ENCODE results near the gene PRKN.
A peak's percentile ranks its signal among the peaks of the same experiment; 100 is the strongest.

PRKN gene

GRCh38 chr6:161434350-161434749 is 1293.2 kb downstream of the PRKN start:
- Histone ChIP-seq H3K9me3 (ENCODE audit: control insufficient read depth, insufficient read depth, low read depth, low read length) (no peaks in the 10 kb centered on the region), H3K4me1 (ENCODE audit: control insufficient read depth, insufficient read depth, low read length) (no peaks in the 10 kb centered on the region), H3K36me3 (ENCODE audit: control insufficient read depth in 2 of 2, insufficient read depth in 1 of 2, low read length in 2 of 2) (no peaks in the 10 kb centered on the region), H3K27ac (ENCODE audit: extremely low read depth, low read depth, low read length) (no peak overlapping the region), H3K4me3 (ENCODE audit: low read depth, low read length) (no peak overlapping the region)
- POLR2A ChIA-PET = no interaction called here
- CTCF ChIA-PET = interaction anchor here (1.7 kb wide), 1 partner anchor 16 kb away, joined by 9 read pairs; no protein-coding TSS in a partner anchor
- TF ChIP-seq ZNF610 (tag by site-specific recombination; IDR thresholded peaks at IDR 0.05; ENCODE audit: borderline replicate concordance) (no peak), ZNF324 (tag by site-specific recombination; IDR thresholded peaks at IDR 0.05) (no peak)

- H3K4me1 ChIP-seq (ENCODE audit: control insufficient read depth, insufficient read depth, low read length) = no peaks in the 10 kb centered on the region
- H3K36me3 ChIP-seq (ENCODE audit: control insufficient read depth in 2 of 2, insufficient read depth in 1 of 2, low read length in 2 of 2) = no peaks in the 10 kb centered on the region
- CTCF ChIA-PET = interaction anchor here (2.0 kb wide), 1 partner anchor 14 kb away, joined by 16 read pairs; no protein-coding TSS in a partner anchor
- no peak for TF ChIP-seq ZSCAN23 (tag by site-specific recombination; IDR thresholded peaks at IDR 0.05)
- H3K4me3 ChIP-seq (ENCODE audit: low read depth, low read length) = no peak overlapping the region
- POLR2A ChIA-PET = no interaction called here
- H3K9me3 ChIP-seq (ENCODE audit: control insufficient read depth, insufficient read depth, low read depth, low read length) = no peaks in the 10 kb centered on the region
- H3K27ac ChIP-seq (ENCODE audit: extremely low read depth, low read depth, low read length) = no peak overlapping the region
Measured at GRCh38 chr6:161432546-161432945, 1295.0 kb downstream of the PRKN start.

GRCh38 chr6:161429921-161430490 is 1297.6 kb downstream of the PRKN start:
- Histone ChIP-seq H3K36me3 (ENCODE audit: control insufficient read depth in 2 of 2, insufficient read depth in 1 of 2, low read length in 2 of 2) (no peaks in the 10 kb centered on the region), H3K9me3 (ENCODE audit: control insufficient read depth, insufficient read depth, low read depth, low read length) (no peaks in the 10 kb centered on the region), H3K4me1 (ENCODE audit: control insufficient read depth, insufficient read depth, low read length) (no peaks in the 10 kb centered on the region), H3K27ac (ENCODE audit: extremely low read depth, low read depth, low read length) (no peak overlapping the region), H3K4me3 (ENCODE audit: low read depth, low read length) (no peak overlapping the region)
- ChIA-PET POLR2A (no interaction called here), CTCF (interaction anchor here (0.5 to 4.3 kb wide), 6 partner anchors 12 to 68 kb away, joined by 3 to 31 read pairs (median 5); no protein-coding TSS in a partner anchor)
- TF ChIP-seq TSHZ1 (tag by site-specific recombination; IDR thresholded peaks at IDR 0.05; ENCODE audit: borderline replicate concordance) (no peak), ZNF266 (tag by site-specific recombination; IDR thresholded peaks at IDR 0.05; ENCODE audit: low read depth) (no peak), ZNF18 (tag by site-specific recombination; IDR thresholded peaks at IDR 0.05) (no peak), TRIM28 (IDR thresholded peaks at IDR 0.05; ENCODE audit: borderline replicate concordance, low read length) (peak; percentile 34; the same call in 1 of the 2 replicates)

- H3K9me3 ChIP-seq (ENCODE audit: control insufficient read depth, insufficient read depth, low read depth, low read length) = no peaks in the 10 kb centered on the region
- no peak overlapping the region for H3K4me3 ChIP-seq (ENCODE audit: low read depth, low read length)
- no peak overlapping the region for H3K27ac ChIP-seq (ENCODE audit: extremely low read depth, low read depth, low read length)
- ChIA-PET CTCF (no interaction called here), POLR2A (no interaction called here)
- H3K36me3 ChIP-seq (ENCODE audit: control insufficient read depth in 2 of 2, insufficient read depth in 1 of 2, low read length in 2 of 2) = no peaks in the 10 kb centered on the region
- no peak for TF ChIP-seq ZSCAN4 (tag by site-specific recombination; IDR thresholded peaks at IDR 0.05)
- no peak for TF ChIP-seq ZNF354C (tag by site-specific recombination; IDR thresholded peaks at IDR 0.05; ENCODE audit: borderline replicate concordance, low read depth)
- TF ChIP-seq ZNF777 (tag by site-specific recombination; IDR thresholded peaks at IDR 0.05; ENCODE audit: borderline replicate concordance) = no peak
- no peak for TF ChIP-seq ZNF704 (tag by site-specific recombination; IDR thresholded peaks at IDR 0.05)
- no peak for TF ChIP-seq SP7 (tag by site-specific recombination; IDR thresholded peaks at IDR 0.05)
- no peak for TF ChIP-seq WT1 (tag by site-specific recombination; IDR thresholded peaks at IDR 0.05)
- TF ChIP-seq ZNF211 (tag by site-specific recombination; IDR thresholded peaks at IDR 0.05; ENCODE audit: low read depth) = no peak
- TF ChIP-seq ZNF132 (tag by site-specific recombination; IDR thresholded peaks at IDR 0.05; ENCODE audit: borderline replicate concordance) = no peak
- TF ChIP-seq ZNF302 (tag by site-specific recombination; IDR thresholded peaks at IDR 0.05; ENCODE audit: low read depth) = no peak
- H3K4me1 ChIP-seq (ENCODE audit: control insufficient read depth, insufficient read depth, low read length) = no peaks in the 10 kb centered on the region
Measured at GRCh38 chr6:161424421-161424820, 1303.1 kb downstream of the PRKN start.
